Skin of body (tissue), 2 donors: ENCODE results near the gene NELFE. TPM values are rescaled to one million over a fixed set of nuclear protein-coding genes. Genes with fewer than 3 reads are reported as not detected.
A peak's percentile ranks its signal among the peaks of the same experiment; 100 is the strongest.
"Not testable (repeated sequence)": the region's sequence is repeated elsewhere in the genome, so short reads cannot be mapped to it uniquely, and the experiment has no call there.

Experiments used
- DNase-seq: peaks from one replicate; lab custom pipeline; 2025; lab: John Stamatoyannopoulos, UW
- total RNA-seq: library from RNA; depleted of rRNA; stranded (reverse); fragments of >200 nt; gene quantifications from one replicate; pipeline ENCODE4 v1.2.3, GENCODE V29; 2014

The NELFE gene, protein sequence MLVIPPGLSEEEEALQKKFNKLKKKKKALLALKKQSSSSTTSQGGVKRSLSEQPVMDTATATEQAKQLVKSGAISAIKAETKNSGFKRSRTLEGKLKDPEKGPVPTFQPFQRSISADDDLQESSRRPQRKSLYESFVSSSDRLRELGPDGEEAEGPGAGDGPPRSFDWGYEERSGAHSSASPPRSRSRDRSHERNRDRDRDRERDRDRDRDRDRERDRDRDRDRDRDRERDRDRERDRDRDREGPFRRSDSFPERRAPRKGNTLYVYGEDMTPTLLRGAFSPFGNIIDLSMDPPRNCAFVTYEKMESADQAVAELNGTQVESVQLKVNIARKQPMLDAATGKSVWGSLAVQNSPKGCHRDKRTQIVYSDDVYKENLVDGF
- 46.1 TPM for total RNA-seq

GRCh38 chr6:31958741-31959739, at the start of gene NELFE, which contains the start of gene SKIC2:
Gene NELFE, minus strand, starts transcription at chr6:31958971. Its CDS starts 525 bp downstream, at chr6:31958446.
Gene SKIC2, plus strand, starts transcription at chr6:31959175. Its CDS starts 18 bp downstream, at chr6:31959193.
- peak; percentile 98 for DNase-seq

DNA sequence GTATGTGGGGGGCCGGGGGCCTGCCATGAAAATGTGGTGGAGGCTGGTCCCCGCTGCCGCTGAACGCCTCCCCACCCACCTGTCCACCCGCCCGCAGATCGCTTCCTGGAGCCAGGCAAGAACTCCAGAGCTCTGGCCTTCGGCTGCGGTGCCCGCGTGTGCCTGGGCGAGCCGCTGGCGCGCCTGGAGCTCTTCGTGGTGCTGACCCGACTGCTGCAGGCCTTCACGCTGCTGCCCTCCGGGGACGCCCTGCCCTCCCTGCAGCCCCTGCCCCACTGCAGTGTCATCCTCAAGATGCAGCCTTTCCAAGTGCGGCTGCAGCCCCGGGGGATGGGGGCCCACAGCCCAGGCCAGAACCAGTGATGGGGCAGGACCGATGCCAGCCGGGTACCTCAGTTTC, 49.3 kb upstream of the NELFE start:
- DNase-seq: not testable (repeated sequence)

DNA sequence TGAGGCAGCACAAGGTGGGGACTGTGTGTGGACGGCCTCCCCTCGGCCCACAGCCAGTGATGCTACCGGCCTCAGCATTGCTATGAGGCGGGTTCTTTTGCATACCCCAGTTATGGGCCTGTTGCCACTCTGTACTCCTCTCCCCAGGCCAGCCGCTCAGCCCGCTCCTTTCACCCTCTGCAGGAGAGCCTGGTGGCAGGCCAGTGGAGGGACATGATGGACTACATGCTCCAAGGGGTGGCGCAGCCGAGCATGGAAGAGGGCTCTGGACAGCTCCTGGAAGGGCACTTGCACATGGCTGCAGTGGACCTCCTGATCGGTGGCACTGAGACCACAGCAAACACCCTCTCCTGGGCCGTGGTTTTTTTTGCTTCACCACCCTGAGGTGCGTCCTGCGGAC, 48.3 kb upstream of the NELFE start:
- DNase-seq: not testable (repeated sequence)

DNA sequence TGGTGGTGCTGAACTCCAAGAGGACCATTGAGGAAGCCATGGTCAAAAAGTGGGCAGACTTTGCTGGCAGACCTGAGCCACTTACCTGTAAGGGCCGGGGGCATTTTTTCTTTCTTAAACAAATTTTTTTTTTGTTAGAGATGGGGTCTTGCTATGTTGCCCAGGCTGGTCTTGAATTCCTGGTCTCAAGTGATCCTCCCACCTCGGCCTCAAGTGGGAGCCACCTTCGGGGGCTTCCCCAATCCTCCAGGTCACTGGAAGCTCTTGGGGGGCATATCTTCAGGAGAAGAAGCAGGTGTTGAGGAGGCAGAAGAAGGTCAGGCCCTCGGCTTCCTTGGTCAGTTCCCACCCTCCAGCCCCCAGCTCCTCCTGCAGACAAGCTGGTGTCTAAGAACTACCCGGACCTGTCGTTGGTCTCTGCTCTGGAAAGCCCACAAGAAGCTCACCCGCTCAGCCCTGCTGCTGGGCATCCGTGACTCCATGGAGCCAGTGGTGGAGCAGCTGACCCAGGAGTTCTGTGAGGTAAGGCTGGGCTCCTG, 47.3 kb upstream of the NELFE start:
- not testable (repeated sequence) for DNase-seq

DNA sequence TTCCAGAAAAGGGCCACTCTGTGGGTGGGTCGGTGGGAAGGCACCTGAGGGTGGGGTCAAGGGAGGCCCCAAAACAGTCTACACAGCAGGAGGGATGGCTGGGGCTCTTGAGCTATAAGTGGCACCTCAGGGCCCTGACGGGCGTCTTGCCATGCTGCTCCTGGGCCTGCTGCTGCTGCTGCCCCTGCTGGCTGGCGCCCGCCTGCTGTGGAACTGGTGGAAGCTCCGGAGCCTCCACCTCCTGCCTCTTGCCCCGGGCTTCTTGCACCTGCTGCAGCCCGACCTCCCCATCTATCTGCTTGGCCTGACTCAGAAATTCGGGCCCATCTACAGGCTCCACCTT, 46.7 kb upstream of the NELFE start:
- not testable (repeated sequence) for DNase-seq

GRCh38 chr6:32004864-32005537, 46.2 kb upstream of the NELFE start:
- not testable (repeated sequence) for DNase-seq

- DNase-seq: not testable (repeated sequence)
Observed at GRCh38 chr6:32004393-32004792, 45.6 kb upstream of the NELFE start.

DNA sequence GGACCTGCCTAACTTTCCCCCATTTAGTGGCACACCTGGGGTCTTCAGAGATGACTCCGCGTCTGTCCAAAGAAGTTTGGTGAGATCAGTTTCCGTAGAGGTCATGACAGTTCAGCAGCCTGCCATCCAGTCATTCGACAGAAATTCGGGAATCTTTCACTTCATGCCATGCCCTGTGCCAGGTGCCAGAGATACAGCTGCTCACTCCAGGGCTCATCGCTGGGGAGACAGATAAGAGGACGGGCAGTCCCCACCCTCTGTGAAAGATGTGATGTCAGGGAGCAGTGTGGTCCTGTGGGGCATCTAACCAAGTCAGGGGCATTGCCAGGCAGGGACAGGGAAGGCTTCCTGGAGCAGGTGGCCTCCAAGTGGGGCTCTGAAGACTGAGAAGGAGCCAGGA, 44.5 kb upstream of the NELFE start:
- DNase-seq: not testable (repeated sequence)

- not testable (repeated sequence) for DNase-seq
Observed at GRCh38 chr6:32002546-32003268, 43.9 kb upstream of the NELFE start.

DNA sequence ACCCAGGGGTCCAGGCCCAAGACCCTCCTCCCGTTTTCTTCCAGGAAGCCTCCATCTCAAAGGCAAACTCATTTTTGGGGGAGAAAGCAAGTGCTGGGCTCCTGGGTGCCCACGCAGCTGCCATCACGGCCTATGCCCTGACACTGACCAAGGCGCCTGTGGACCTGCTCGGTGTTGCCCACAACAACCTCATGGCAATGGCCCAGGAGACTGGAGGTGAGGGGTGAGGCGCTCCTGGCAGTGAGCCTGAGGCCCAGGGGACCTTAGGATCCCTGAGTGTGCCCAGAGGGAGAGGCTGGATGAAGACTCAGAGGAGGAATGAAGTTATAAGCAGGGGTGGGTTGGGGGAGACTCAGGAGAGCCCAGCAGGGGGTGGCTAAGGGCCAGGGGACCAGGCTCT, 37.6 kb upstream of the NELFE start:
- not testable (repeated sequence) for DNase-seq

DNA sequence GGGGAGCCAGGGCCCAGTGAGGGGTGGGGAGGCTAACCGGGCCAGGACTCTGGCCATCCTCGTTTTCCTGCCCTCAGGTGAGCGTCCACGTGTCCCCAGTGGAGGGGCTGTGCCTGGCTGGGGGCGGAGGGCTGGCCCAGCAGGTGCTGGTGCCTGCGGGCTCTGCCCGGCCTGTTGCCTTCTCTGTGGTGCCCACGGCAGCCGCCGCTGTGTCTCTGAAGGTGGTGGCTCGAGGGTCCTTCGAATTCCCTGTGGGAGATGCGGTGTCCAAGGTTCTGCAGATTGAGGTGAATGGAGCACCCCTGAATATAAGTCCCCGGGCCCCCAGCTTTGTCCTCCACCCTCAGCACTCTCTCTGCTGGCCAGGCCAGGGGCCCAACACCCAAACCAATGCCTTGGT, 35.6 kb upstream of the NELFE start:
- DNase-seq: not testable (repeated sequence)

- not testable (repeated sequence) for DNase-seq
Observed at GRCh38 chr6:31989363-31989762, 30.6 kb upstream of the NELFE start.

DNA sequence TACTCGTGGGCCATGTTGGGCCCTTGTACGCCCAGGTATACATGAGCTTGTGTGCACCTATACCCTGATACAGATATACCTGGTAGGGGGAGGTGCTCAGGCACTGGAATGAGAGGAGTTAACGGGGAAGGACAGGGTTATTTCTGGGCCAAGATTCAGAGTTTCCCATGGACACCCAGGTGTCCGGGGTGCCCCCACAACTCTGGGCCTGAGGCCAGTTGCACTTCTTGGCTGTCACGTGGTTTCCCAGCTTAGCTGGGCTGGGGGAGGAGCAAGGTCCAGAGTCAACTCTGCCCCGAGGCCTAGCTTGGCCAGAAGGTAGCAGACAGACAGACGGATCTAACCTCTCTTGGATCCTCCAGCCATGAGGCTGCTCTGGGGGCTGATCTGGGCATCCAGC, 23.0 kb upstream of the NELFE start, which contains the start of gene C4A:
TSS of gene C4A (plus strand) at position 314 of the 400 bp plus-strand sequence. CDS start at position 365, 51 bp downstream.
- DNase-seq: not testable (repeated sequence)

DNA sequence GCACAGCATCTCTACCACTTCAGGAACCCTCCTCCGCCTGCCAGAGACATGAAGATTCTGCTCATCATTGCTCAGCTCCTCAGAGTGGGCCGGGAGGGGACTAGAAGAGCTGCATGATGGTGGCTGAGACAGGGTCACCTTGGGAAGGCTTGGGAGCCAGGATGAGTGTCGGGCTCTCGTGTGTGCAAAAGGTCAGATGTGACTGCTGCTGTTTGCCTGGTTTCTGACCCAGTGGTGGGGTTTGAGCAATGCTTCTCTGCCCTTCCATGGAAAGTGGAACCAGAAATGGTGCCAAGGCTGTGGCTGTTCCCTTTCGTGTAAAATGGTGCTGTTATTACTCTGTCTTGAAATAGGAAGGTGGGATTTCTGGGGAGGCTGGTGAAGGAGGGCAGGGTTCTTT, 22.2 kb upstream of the NELFE start:
- not testable (repeated sequence) for DNase-seq

DNA sequence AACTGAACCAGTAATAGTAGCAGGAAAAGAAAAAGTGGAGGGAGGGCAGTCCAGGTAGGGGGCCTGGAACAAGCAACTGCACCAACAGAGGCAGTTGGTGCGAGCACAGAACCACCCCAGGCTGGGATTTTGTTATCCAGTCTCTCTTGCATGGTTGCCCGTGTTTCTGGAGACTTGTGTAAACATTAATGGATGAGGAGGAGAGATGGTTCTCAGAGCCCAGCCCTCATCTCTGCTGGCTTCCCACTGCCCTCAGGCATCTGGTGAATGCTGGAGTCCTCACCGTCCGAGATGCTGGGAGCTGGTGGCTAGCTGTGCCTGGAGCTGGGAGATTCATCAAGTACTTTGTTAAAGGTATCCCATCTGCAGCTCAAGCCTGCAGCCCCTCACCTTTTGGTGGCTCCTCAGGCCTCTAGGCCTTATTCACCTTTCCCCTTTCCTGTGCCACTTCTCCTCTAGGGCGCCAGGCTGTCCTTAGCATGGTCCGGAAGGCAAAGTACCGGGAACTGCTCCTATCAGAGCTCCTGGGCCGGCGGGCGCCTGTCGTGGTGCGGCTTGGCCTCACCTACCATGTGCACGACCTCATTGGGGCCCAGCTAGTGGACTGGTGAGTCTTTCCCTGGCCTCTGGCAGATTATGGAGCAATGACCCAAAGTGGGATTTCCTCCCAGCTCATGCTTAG, 21.6 kb upstream of the NELFE start:
- not testable (repeated sequence) for DNase-seq

- no peak for DNase-seq
Observed at GRCh38 chr6:31979238-31979898, 20.6 kb upstream of the NELFE start.

- no peak for DNase-seq
Observed at GRCh38 chr6:31978831-31979230, 20.1 kb upstream of the NELFE start.

GRCh38 chr6:31977816-31978431, 19.2 kb upstream of the NELFE start:
- no peak for DNase-seq

- not testable (repeated sequence) for DNase-seq
Observed at GRCh38 chr6:31976065-31976464, 17.3 kb upstream of the NELFE start.
